OCI-LY7 (cell line): Measurements from ENCODE around the gene PLAGL1. TPM values are rescaled to one million over a fixed set of nuclear protein-coding genes. Genes with fewer than 3 reads are reported as not detected.

Source experiments
- BruUV-seq: library from RNA; stranded (reverse); fragments of 400-500 nt; replicated peaks from 2 replicates; lab custom pipeline; 2021; lab: Mats Ljungman, UMichigan
- CTCF ChIA-PET: fragments of 300-600 bp; sonication (Branson Sonifier 250); formaldehyde crosslinking; loops from one replicate; lab custom pipeline; 2022; ENCODE audit warnings: antibody characterized with exemption; ENCODE audit not compliant: unreplicated experiment; lab: Charles Lee
- POLR2A ChIA-PET: fragments of 300-600 bp; sonication (Branson Sonifier 250); formaldehyde crosslinking; loops from one replicate; lab custom pipeline; 2022; ENCODE audit warnings: antibody characterized with exemption; lab: Charles Lee
- DNase-seq: peaks from one replicate; pipeline ENCODE4 v3.0.0-alpha.2; 2015; ENCODE audit warnings: low spot score
- H2AFZ ChIP-seq: fragments of 200-600 bp; sonication (generic), shearing (Covaris generic); 2 replicates; pipeline ENCODE4 v1.6.1; 2014; ENCODE audit warnings: mild to moderate bottlenecking, antibody characterized with exemption, low read length, moderate library complexity
- H3K27ac ChIP-seq: fragments of 200-600 bp; sonication (generic); 2 replicates; pipeline ENCODE4 v1.5.1; 2014; ENCODE audit warnings: mixed run types, low read depth, mild to moderate bottlenecking, moderate library complexity, low read length, inconsistent platforms; ENCODE audit not compliant: poor library complexity, severe bottlenecking
- H3K36me3 ChIP-seq: fragments of 200-600 bp; sonication (generic); 2 replicates; pipeline ENCODE4 v1.6.1; 2014; ENCODE audit warnings: mild to moderate bottlenecking, antibody characterized with exemption, low read length, moderate library complexity, mixed read lengths; ENCODE audit not compliant: insufficient read depth
- H3K4me1 ChIP-seq: fragments of 200-600 bp; sonication (generic); 2 replicates; pipeline ENCODE4 v1.5.1; 2014; ENCODE audit warnings: mild to moderate bottlenecking, low read length; ENCODE audit not compliant: insufficient read depth, poor library complexity, severe bottlenecking
- H3K4me2 ChIP-seq: fragments of 200-600 bp; sonication (generic); 2 replicates; pipeline ENCODE4 v1.6.1; 2014; ENCODE audit warnings: mild to moderate bottlenecking, low read length
- H3K4me3 ChIP-seq: fragments of 200-600 bp; sonication (generic); 2 replicates; pipeline ENCODE4 v1.5.1; 2014; ENCODE audit warnings: mild to moderate bottlenecking, low read depth, low read length; ENCODE audit not compliant: poor library complexity, severe bottlenecking
- H3K79me2 ChIP-seq: fragments of 200-600 bp; sonication (generic); 2 replicates; pipeline ENCODE4 v1.6.1; 2016; ENCODE audit warnings: low read depth, mild to moderate bottlenecking, low read length, moderate library complexity, mixed read lengths; ENCODE audit not compliant: insufficient read depth
- H3K9me2 ChIP-seq: fragments of 200-600 bp; sonication (generic); 2 replicates; pipeline ENCODE4 v1.6.1; 2016; ENCODE audit warnings: mild to moderate bottlenecking, low read length, mixed read lengths; ENCODE audit not compliant: insufficient read depth
- H3K9me3 ChIP-seq: fragments of 200-600 bp; sonication (generic); 2 replicates; pipeline ENCODE4 v1.6.1; 2014; ENCODE audit warnings: mild to moderate bottlenecking, mixed run types, low read length, mixed read lengths
- H4K20me1 ChIP-seq: fragments of 200-600 bp; sonication (generic); 2 replicates; pipeline ENCODE4 v1.6.1; 2014; ENCODE audit warnings: mild to moderate bottlenecking, antibody characterized with exemption, low read length, moderate library complexity, mixed read lengths; ENCODE audit not compliant: insufficient read depth
- CTCF ChIP-seq: fragments of 200-600 bp; sonication (generic); conservative IDR thresholded peaks from 2 replicates; pipeline ENCODE4 v1.5.1; 2014; ENCODE audit warnings: mild to moderate bottlenecking, antibody characterized with exemption, low read length, moderate library complexity, mixed read lengths
- EZH2phosphoT487 ChIP-seq: fragments of 200-600 bp; sonication (generic); IDR thresholded peaks from 2 replicates; pipeline ENCODE4 v1.6.1; 2018; ENCODE audit warnings: low read depth, borderline replicate concordance, mild to moderate bottlenecking, mixed run types, antibody characterized with exemption, low read length, moderate library complexity, mixed read lengths
- intact Hi-C: fragments of 100-400 bp; cut with micrococcal nuclease; formaldehyde crosslinking; loops from one replicate; pipeline ENCODE4 v1.10.0; 2022; ENCODE audit not compliant: unreplicated experiment
- total RNA-seq, 2 experiments: library from RNA; depleted of rRNA in 1 of 2; stranded (reverse); fragments of >200 nt in 1 of 2; shearing (Covaris generic) in 1 of 2; gene quantifications; 2 replicates each; pipeline ENCODE4 v1.2.3, GENCODE V29; 2014 to 2022

PLAGL1 gene
- total RNA-seq, 2 experiments from 2014 or later: 1.7 TPM

GRCh38 chr6:143974089-143974488, 34.0 kb downstream of the PLAGL1 start:
- DNase-seq: no peak
- no peaks in the 10 kb centered on the region for H4K20me1 ChIP-seq
- no peak overlapping the region for H3K4me2 ChIP-seq
- ChIA-PET POLR2A (no interaction called here), CTCF (no interaction called here)
- no peaks in the 10 kb centered on the region for H3K9me3 ChIP-seq
- H3K4me1 ChIP-seq: no peaks in the 10 kb centered on the region
- H3K79me2 ChIP-seq: no peaks in the 10 kb centered on the region
- no TSS peak for BruUV-seq
- no peaks in the 10 kb centered on the region for H3K9me2 ChIP-seq
- TF ChIP-seq CTCF: no peak
- TF ChIP-seq EZH2phosphoT487: no peak
- no peak overlapping the region for H3K4me3 ChIP-seq
- no peak overlapping the region for H3K27ac ChIP-seq
- intact Hi-C loops: no loop called here
- H2AFZ ChIP-seq: no peak overlapping the region
- H3K36me3 ChIP-seq: no peaks in the 10 kb centered on the region

DNA sequence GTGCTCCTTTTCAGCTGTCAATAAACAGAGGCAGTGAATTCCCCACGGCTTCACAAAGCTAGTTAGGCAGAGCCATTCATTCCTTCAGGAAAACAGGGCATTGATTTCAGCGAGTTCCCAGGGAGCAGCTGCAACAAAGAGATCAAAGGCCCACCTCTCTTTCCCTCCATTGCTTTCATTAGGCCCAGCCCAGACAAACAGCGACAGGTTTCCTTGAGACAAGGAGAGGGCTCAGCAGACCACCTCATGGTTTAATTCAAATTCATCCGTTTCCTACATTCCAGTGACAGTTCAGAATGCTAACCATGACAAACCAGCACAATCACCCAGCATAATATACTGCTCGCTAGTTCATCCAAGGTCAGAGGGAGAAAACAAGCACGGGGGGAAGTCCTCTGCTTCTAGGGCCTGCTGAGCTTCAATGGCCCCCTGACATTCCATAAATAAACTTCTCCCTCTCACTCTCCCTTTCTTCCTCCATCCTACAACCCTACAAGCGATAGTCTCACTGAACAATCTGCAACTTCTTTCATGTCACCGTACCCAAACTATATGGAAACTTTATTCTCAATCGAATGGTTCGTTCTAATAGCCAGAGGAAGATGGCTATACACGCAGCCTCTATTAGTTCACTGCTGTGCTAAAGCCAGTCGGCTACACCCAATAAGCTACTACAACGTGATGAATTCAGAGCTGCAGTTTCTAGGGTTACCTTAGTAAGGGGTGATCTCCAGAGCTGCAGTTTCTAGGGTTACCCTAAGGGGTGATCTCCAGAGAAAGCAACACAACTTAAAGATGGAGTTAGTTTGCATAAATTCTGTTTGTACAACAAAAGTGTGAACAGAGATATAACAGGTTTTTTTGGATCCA, 34.7 kb downstream of the PLAGL1 start:
- Histone ChIP-seq H3K36me3 (no peaks in the 10 kb centered on the region), H3K4me2 (no peak overlapping the region), H2AFZ (no peak overlapping the region), H3K9me2 (no peaks in the 10 kb centered on the region), H3K79me2 (no peaks in the 10 kb centered on the region), H3K4me3 (no peak overlapping the region), H4K20me1 (no peaks in the 10 kb centered on the region), H3K9me3 (no peaks in the 10 kb centered on the region), H3K4me1 (no peaks in the 10 kb centered on the region), H3K27ac (no peak overlapping the region)
- ChIA-PET POLR2A (interaction anchor here (0.6 kb wide), 1 partner anchor 945 kb away, joined by 3 read pairs; no protein-coding TSS in a partner anchor), CTCF (no interaction called here)
- intact Hi-C loops: no loop called here
- no peak for DNase-seq
- BruUV-seq: no TSS peak
- TF ChIP-seq EZH2phosphoT487: no peak
- TF ChIP-seq CTCF: no peak

DNA sequence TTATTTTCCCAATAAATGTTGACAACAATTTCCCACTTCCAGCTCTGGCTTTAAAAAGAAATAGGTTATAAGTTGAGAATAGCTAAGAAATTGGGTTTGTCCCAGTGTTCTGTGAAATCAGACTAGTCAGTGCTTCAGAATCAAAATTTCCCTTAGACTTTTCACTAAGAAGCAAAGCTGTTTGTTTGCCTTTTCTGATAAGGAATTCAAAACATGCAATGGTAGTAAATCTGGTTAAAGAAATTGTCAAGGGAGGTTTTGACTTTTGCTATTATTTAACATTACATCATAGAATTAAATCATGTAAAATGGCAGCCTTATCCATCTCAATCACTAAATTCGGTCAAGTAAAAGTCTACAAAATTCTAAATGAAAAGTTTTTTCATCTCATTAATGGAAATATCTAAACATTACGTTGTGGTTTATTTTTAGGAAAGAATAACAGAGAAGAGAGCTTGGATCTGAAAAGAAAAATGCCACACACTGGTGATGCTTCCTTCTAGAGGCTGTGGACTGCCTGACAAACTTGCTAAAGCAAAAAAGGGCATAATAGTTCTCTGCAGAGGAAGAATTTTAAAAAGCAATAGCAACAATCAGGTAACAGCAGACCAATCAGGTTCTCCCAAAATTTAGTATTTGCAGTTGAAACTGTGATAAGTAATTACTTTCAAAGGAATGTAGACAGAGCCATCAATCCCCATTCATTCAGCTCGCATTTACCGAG, 36.4 kb downstream of the PLAGL1 start:
- DNase-seq: no peak
- no peaks in the 10 kb centered on the region for H3K9me3 ChIP-seq
- POLR2A ChIA-PET: no interaction called here

More for the DNA sequence above, 36.4 kb downstream of the PLAGL1 start:
- Histone ChIP-seq H3K36me3 (no peaks in the 10 kb centered on the region), H3K4me2 (no peak overlapping the region), H3K4me1 (no peaks in the 10 kb centered on the region), H3K9me2 (no peaks in the 10 kb centered on the region), H2AFZ (no peak overlapping the region), H4K20me1 (no peaks in the 10 kb centered on the region), H3K79me2 (no peaks in the 10 kb centered on the region), H3K27ac (no peak overlapping the region), H3K4me3 (no peak overlapping the region)
- no TSS peak for BruUV-seq
- intact Hi-C loops: no loop called here
- CTCF ChIA-PET: no interaction called here
- TF ChIP-seq CTCF (no peak), EZH2phosphoT487 (no peak)
